ENCODE measurements around the gene COX6B2. TPM values are rescaled to one million over a fixed set of nuclear protein-coding genes. Genes with fewer than 3 reads are reported as not detected.

COX6B2 gene
- polyA plus RNA-seq, 1 experiment = 0.16 TPM

DNA sequence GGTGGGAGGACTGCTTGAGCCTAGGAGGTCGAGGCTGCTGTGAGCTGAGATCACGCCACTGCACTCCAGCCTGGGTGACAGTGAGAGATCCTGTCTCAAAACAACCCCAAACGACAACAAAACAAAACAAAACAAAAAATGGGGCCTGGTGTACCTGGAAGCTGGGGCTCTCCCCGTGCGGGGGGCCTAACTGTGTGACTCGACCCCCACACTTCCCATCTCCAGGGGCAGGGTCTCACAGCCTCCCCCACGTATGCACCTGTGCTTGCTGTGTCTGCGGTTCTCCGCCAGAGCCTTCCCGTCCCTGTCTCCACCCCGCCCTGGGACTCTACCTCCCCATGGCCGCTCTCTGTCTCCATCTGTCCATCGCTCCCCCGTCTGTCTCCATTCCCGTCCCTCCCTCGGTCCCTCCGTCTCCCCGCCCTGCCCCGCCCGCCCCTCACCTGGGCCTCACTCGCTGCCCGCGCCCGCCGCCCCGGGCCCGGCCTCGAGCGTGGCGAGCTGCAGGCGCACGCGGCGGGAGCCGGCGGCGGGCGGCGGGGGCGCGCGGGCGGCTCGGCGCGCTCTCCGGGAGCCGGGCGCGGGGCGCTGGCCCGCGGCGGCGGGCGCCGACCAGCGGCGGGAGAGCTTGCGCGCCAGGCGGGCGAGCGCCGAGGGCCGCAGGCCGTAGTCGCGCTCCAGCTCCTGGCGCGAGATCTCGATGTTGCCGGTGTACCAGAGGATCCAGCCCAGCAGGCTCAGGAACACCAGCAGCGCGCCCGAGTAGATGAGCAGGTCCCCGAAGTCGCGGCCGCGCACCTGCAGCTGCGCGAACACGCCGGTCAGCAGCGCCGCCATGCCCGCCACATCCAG lies 29.0 kb upstream of the COX6B2 start:
- Histone ChIP-seq H3K4me3 (ENCODE audit: low read depth, low read length) (peak overlapping the region; percentile 58), H3K9me3 (ENCODE audit: control insufficient read depth, insufficient read depth, low read length) (peaks cover 4% of the 10 kb centered on the region; the same call in 1 of the 2 replicates), H3K27me3 (ENCODE audit: control insufficient read depth, insufficient read depth, low read length) (no peaks in the 10 kb centered on the region), H3K27ac (ENCODE audit: low read depth, low read length) (peak overlapping the region; percentile 2)
- DNase-seq (ENCODE audit: low read depth, low spot score) = no peak
- CTCF ChIA-PET = interaction anchor here (0.6 to 3.2 kb wide), 4 partner anchors 44 to 242 kb away, joined by 3 to 15 read pairs (median 3); partner anchors contain the start of gene KMT5C
- POLR2A ChIA-PET = interaction anchor here (0.6 to 2.9 kb wide), 10 partner anchors 8 to 124 kb away, joined by 3 to 24 read pairs (median 6); partner anchors contain the start of genes GARIN5B, HSPBP1, IL11 and PPP6R1
- TF ChIP-seq, protein P1, sequence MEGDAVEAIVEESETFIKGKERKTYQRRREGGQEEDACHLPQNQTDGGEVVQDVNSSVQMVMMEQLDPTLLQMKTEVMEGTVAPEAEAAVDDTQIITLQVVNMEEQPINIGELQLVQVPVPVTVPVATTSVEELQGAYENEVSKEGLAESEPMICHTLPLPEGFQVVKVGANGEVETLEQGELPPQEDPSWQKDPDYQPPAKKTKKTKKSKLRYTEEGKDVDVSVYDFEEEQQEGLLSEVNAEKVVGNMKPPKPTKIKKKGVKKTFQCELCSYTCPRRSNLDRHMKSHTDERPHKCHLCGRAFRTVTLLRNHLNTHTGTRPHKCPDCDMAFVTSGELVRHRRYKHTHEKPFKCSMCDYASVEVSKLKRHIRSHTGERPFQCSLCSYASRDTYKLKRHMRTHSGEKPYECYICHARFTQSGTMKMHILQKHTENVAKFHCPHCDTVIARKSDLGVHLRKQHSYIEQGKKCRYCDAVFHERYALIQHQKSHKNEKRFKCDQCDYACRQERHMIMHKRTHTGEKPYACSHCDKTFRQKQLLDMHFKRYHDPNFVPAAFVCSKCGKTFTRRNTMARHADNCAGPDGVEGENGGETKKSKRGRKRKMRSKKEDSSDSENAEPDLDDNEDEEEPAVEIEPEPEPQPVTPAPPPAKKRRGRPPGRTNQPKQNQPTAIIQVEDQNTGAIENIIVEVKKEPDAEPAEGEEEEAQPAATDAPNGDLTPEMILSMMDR (IDR thresholded peaks at IDR 0.05; ENCODE audit: low read depth, low read length) = no peak

DNA sequence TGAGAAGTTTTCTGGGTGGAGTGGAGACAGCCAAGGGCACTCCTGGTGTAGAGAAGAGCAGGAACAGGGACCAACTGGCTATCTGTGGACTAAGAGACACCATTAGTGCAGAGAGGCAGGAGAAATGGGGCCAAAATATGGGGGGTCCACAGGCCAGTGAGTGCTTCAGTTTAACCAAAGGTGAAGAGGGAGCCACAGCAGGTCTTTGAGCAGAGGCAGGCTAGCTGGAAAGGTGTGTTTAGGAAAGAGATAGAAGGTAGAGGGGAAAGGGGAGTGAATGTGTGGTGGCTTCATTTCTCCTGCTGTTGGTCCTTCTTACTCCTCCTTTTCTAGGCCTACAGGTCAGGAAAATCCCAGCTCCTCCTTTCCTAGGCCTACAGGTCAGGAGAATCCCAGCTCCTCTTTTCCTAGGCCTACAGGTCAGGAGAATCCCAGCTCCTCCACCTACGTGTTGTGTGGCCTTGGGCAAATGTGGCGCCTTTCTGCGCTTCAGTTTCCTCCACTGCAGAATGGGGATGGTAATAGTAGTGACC lies 28.1 kb upstream of the COX6B2 start:
- Histone ChIP-seq H3K9me3 (ENCODE audit: control insufficient read depth, insufficient read depth, low read length) (peaks cover 4% of the 10 kb centered on the region; the same call in 1 of the 2 replicates), H3K4me3 (ENCODE audit: low read depth, low read length) (no peak overlapping the region), H3K27me3 (ENCODE audit: control insufficient read depth, insufficient read depth, low read length) (no peaks in the 10 kb centered on the region), H3K27ac (ENCODE audit: low read depth, low read length) (no peak overlapping the region)
- CTCF ChIA-PET = interaction anchor here (3.2 kb wide), 1 partner anchor 91 kb away, joined by 15 read pairs; no protein-coding TSS in a partner anchor
- DNase-seq (ENCODE audit: low read depth, low spot score) = no peak
- POLR2A ChIA-PET = interaction anchor here (2.9 kb wide), 1 partner anchor 13 kb away, joined by 24 read pairs; the partner anchor contains the start of gene IL11
- TF ChIP-seq, protein P1 (IDR thresholded peaks at IDR 0.05; ENCODE audit: low read depth, low read length) = no peak

DNA sequence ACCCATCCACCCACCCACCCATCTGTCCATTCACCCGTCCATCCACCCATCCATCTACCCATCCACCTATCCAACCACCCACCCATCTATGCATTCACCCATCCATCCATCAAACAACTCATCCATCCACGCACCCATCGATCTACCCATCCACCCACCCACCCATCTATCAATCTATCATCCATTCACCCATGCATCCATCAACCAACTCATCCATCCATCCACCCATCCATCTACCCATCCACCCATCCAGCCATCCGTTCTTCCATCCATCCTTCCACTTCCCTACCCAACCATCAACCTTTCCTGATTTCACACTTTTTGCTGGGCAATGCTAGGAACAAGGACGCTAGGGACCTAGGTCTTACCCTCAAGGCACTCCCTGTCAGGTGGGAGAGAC lies 27.5 kb upstream of the COX6B2 start:
- DNase-seq (ENCODE audit: low read depth, low spot score) = no peak
- TF ChIP-seq, protein P1 (IDR thresholded peaks at IDR 0.05; ENCODE audit: low read depth, low read length) = no peak
- Histone ChIP-seq H3K9me3 (ENCODE audit: control insufficient read depth, insufficient read depth, low read length) (peaks cover 4% of the 10 kb centered on the region; the same call in 1 of the 2 replicates), H3K4me3 (ENCODE audit: low read depth, low read length) (no peak overlapping the region), H3K27me3 (ENCODE audit: control insufficient read depth, insufficient read depth, low read length) (no peaks in the 10 kb centered on the region), H3K27ac (ENCODE audit: low read depth, low read length) (no peak overlapping the region)
- ChIA-PET CTCF (no interaction called here), POLR2A (no interaction called here)

DNA sequence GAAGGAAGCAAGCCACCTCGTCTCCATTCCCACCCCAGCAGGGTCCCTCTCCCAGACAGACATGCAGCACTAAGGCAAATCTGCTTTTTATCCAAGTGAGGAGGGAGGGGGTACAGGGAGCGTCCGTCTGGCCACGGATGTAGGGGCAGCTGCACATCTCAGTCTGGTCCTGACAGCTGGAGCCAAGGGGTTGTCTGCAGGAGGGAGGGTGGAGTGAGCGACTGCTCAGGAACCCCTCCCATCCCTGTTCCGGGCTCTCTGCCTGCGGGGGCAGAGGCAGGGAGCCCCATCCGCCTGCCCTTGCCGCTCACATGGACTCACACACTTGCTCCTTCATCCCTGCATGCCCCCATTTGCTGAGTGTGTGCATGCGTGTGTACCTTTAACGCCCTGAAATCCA lies 24.7 kb upstream of the COX6B2 start:
- ChIA-PET CTCF (no interaction called here), POLR2A (no interaction called here)
- H3K4me3 ChIP-seq (ENCODE audit: low read depth, low read length) = no peak overlapping the region
- H3K9me3 ChIP-seq (ENCODE audit: control insufficient read depth, insufficient read depth, low read length) = no peaks in the 10 kb centered on the region; the same call in 1 of the 2 replicates
- no peak for DNase-seq (ENCODE audit: low read depth, low spot score)
- H3K27me3 ChIP-seq (ENCODE audit: control insufficient read depth, insufficient read depth, low read length) = no peaks in the 10 kb centered on the region
- no peak overlapping the region for H3K27ac ChIP-seq (ENCODE audit: low read depth, low read length)
- TF ChIP-seq, protein P1 (IDR thresholded peaks at IDR 0.05; ENCODE audit: low read depth, low read length) = no peak

Measured in AG04450 (cell line).